HG03354 (cell line): Measurements from ENCODE around the gene MOB3B.

Source experiments
- ATAC-seq: cut with Tn5 transposase; IDR thresholded peaks from one replicate; pipeline ENCODE4 v1.9.1; 2021; ENCODE audit warnings: mild to moderate bottlenecking; ENCODE audit not compliant: unreplicated experiment, poor library complexity, severe bottlenecking

Gene MOB3B

DNA sequence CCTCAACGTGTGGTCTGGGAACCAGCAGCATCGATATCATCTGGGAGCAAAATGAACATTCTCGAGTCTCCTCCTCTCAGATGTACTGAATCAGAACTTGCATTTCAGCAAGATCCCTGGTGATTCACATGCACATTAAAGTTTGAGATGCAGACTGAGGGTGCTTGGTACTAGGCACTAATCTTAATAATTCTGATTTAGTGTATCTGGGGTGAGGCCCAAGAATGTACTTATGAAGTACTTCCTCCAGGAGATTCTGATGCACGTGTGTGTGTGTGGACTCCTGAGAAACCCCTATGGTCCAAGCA, 176.5 kb downstream of the MOB3B start:
- no peak for ATAC-seq

- no peak for ATAC-seq
These were observed 177.0 kb downstream of the MOB3B start for GRCh38 chr9:27352457-27353165.

- ATAC-seq: no peak
These were observed 178.2 kb downstream of the MOB3B start for GRCh38 chr9:27351438-27351837.

DNA sequence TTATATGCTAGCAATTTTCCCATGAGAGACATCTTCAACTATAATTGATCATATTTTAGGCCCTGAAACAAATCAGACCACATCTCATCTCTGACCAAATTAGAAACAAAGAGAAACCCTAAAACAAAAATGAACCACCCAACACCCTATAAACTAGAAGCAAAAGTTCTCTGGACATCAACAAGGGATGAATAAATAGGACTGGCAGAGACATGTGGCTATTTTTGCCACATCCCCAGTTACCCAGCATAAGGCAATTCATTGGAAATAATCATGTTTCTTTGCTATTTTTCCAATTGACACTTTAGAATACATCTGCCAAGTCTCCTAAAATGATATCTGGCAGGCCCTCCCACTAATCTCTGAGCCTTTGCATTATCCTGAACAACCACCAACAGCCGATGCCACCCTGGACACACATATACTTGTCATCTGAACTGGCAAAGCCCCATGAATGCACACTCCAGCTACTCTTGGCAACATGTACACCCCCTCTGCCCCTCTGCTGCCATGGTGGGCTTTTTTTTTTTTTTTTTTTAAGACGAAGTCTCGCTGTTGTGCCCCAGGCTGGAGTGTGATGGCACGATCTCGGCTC, 179.1 kb downstream of the MOB3B start:
- ATAC-seq: no peak

- ATAC-seq: no peak
These were observed 179.9 kb downstream of the MOB3B start for GRCh38 chr9:27349698-27350080.

- ATAC-seq: no peak
These were observed 180.6 kb downstream of the MOB3B start for GRCh38 chr9:27348785-27349697.

DNA sequence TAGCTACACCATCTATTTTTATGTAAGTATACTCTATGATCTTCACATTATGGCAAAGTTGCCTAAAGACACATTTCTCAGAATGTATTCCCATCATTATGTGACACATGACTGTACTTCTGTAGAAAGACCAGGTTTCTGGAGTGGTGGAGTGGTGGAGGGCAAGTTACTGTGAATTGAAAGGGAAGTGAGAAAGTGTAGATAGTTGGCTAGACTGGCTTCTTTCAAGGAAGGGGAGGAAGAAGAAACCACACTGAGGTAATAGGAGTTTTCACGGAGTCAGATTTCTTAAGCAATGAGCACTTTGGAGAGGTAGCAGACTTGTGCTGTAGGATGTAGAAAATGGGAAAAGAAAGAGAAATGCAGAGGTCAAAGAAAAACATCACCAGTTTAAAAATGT, 181.7 kb downstream of the MOB3B start:
- no peak for ATAC-seq

GRCh38 chr9:27344776-27345175, 184.8 kb downstream of the MOB3B start:
- ATAC-seq: no peak

GRCh38 chr9:27341545-27342294, 187.9 kb downstream of the MOB3B start:
- ATAC-seq: no peak

DNA sequence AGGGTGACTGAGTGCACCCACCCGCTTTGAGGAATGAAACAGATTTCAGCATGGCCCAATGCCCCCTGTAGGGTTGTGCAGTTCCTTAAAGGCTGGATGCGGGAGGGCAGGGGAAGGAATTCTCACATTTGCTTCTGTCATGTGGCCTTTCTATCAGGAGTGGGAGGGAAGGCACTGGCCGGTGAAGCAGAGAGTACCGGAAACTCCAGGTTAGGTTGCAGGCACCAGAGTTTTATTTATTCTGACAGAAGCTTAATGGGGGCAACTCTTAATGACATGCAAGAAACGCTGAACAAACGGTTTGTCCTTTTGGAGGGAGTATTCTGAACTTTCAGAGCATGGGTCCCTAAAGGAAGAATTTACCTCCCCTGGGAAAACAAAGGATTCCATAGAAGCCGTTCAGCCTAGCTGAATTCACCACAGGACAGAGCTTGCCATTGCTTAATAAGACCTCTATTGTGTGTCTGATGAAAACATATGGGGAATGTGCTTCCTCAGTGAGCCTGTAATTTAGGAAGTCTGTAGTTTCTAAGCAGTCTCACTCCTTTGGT, 188.6 kb downstream of the MOB3B start:
- no peak for ATAC-seq

DNA sequence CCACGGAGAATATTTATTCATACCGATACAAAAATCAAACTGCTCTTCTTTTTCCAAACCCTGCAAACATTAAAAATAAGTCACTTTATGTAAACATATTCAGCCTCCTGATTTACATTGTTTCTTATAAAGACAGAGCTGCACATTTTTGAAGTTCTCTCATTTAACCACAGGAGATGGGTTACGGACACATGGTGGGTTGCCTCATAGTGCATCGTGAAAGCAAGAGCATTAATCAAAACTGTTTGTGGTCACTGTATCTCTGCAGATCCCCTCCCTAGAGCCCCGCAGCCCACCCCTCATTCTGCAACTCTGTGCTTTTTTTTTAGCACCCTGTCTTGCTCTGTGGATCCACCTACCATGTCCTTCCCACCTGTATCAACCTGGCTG, 189.3 kb downstream of the MOB3B start:
- no peak for ATAC-seq

- ATAC-seq: no peak
These were observed 189.8 kb downstream of the MOB3B start for GRCh38 chr9:27339661-27340284.

GRCh38 chr9:27338527-27338903, 191.1 kb downstream of the MOB3B start:
- no peak for ATAC-seq

DNA sequence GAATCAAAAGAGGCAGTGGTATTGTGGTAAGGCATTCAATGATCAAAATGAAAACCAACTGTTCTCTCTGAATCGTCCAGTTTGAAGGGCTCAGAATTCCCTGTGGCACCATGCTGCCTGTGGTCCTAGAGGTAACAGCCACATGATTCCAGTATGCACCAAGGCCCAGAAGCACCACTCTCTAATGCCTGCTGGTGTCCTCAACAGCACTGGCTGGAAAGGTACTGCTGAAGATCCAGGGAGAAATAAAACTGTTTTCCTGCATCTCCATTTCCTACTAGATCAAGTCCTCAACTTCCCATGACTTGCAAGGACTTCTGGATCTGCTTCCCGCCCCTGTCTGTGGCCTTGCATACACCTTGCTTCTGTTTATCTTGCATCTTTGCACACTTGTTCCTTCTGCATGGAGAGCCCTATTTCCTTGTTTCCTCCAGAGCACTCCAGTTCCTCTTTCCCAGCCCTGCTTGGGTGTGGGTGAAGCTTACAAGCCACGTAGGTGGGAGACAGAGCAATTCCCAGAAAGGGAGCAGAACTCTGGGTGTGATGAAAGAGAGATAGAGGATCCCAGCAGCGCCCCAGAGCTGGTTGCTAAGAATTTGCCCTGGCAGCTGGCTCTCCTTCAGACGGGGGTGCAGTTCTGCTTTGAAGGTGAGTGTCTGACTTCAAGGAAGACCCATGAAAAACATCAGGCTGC, 191.6 kb downstream of the MOB3B start:
- ATAC-seq: no peak

DNA sequence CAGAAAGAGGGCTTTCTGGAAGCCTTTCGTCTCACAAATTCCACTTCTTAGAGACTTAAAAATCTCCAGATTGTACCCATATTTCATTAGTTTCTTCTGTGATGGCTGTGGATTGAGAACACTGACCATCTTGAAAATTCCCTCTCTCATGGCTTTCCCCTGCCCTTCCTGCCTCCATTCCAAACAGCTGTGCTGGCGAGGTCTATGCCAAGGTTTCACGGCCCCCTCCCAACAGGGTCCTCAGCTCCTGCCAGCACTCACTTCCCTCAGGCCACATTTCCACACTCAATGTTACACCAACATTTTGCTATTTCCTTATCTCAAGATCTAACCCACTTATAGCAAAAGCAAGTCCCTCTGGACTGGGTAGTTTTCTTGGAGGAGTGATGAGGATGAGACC, 192.4 kb downstream of the MOB3B start:
- ATAC-seq: no peak

GRCh38 chr9:27336829-27337228, 192.8 kb downstream of the MOB3B start:
- ATAC-seq: no peak

GRCh38 chr9:27336126-27336525, 193.5 kb downstream of the MOB3B start:
- ATAC-seq: no peak

DNA sequence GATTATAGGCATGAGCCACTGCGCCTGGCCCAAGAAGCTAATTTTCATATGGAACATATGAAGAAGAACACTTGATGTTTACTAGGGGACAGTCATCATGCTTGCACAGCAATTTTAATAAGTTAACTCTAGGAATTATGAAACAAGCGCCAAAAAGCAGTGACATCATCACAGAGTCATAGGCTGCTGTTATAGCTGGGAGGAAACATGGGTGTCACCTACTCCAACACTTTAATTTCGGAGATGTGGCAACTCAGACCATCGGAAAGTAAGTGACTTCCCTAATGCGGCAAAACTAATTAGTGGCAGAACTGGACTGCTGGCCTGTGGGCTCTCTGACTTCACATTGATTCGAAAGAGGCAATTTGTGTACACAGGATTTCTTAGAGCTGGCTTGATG, 194.5 kb downstream of the MOB3B start:
- ATAC-seq: no peak
